Erythroblast (primary cell): ENCODE data around the gene UQCRH.

ENCODE experiments used
- GATA1 ChIP-seq: IDR thresholded peaks from 2 replicates; pipeline ENCODE4 v1.6.1; 2011; ENCODE audit warnings: low read depth, mild to moderate bottlenecking, control low read depth, low read length, moderate library complexity
- POLR2A ChIP-seq: IDR thresholded peaks from 2 replicates; pipeline ENCODE4 v1.6.1; 2011; ENCODE audit warnings: mild to moderate bottlenecking, low read length

- no peak for TF ChIP-seq POLR2A
- TF ChIP-seq GATA1 = no peak
Observed at GRCh38 chr1:46345281-46345680, 41.8 kb downstream of the UQCRH start.
